Measurements from ENCODE around the gene DNAH2.
"Not testable (repeated sequence)": the region's sequence is repeated elsewhere in the genome, so short reads cannot be mapped to it uniquely, and the experiment has no call there.

DNAH2 gene

DNA sequence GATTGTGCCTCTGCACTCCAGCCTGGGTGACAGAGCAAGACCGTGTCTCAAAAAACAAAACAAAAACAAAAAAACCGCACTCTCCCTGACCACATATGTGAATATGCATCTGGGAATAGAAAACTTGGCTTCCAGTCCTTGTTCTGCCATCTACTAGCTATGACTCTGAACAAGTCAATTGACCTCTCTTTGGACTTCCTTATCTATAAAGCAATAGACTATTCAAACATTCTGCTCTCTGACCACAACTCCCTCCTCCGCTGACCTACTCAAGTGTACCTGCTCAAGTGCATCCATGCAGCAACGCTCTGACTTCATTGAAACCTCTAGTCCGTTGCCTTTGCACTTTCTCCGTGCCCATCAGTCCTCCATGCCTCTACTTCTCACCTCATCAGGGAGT is 63.9 kb downstream of the DNAH2 start:
- no peak for DNase-seq

DNA sequence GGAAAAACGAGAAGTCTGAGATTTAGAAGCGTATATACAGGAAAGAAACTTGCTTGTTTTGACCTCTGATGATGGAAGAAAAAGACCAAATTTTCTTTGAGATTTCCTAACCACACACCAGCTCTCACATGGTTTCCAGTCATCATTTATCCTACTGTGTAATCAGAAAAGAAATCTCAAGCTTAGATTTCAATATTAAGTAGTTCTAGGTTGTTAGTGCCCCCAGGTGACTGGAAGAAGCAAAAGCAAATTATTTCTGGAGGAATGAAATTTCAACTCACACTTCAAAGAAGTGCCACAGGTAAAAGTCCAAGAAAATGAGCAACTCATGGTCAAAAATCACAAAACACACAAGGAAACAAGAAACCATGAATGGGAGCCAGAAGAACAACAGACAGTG is 64.7 kb downstream of the DNAH2 start:
- DNase-seq = no peak

DNA sequence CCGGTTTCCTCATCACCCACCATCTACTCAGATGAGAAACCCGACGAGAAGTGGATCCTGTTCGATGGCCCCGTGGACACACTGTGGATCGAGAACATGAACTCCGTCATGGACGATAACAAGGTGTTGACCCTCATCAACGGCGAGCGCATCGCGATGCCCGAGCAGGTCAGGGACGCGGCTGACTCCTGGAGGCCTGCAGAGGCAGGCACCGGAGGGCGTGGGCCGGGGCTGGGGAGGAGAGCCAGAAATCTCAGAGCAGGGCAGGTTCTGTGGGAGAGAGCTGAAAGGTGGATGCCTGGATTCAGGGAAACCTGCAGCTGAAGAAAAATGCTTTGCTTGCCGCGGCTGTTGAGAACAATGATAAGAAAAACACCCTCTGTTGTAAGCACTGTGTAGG is 69.3 kb downstream of the DNAH2 start:
- DNase-seq = no peak

DNA sequence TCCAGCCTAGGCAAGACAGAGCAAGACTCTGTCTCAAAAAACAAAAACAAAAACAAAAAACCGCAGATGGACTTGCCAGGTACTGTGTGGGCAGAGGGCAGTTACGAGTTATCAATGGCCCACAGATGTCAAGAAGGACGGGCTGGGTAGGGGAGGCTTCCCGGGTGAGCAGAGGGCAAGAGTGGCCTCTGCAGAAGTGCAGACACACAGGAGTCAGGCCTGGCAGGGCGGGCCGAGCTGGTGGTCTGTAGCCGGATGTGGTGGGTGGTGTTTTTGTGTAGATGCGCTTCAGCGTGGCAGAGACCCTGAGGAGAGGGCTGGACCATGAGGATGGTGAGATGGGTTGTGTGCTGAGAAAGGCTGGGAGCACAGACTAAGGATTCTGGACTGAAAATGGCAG is 71.6 kb downstream of the DNAH2 start:
- DNase-seq = no peak

DNA sequence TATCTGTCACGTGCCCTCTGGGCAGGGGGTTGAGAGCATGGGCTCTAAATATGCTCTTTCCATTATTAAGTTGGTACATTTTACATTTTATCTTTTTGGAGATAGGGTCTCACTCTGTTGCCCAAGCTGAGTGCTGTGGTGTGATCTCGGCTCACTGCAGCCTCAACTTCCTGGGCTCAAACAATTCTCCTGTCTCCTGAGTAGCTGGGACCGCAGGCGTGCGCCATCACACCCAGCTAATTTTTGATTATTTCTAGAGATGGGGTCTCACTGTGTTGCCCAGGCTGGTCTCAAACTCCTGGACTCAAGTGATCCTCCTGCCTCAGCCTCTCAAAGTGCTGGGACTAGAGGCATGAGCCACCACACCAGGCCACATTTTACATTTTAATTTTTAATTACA is 72.6 kb downstream of the DNAH2 start:
- DNase-seq = no peak

DNA sequence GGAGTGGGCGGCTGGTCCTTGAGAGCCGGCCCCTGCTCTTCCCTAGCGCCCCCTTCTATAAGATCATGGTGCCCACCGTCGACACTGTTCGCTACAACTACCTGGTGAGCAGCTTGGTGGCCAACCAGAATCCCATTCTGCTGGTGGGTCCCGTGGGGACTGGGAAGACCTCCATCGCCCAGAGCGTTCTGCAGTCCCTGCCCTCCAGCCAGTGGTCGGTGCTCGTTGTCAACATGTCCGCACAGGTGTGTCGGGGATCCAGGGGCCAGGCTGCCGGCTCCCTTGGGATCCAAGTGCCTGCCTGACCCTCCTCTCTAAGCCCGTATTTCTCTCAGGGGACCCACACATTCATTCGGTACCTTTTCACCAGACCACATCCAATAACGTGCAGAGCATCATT is 75.1 kb downstream of the DNAH2 start:
- no peak for DNase-seq

DNA sequence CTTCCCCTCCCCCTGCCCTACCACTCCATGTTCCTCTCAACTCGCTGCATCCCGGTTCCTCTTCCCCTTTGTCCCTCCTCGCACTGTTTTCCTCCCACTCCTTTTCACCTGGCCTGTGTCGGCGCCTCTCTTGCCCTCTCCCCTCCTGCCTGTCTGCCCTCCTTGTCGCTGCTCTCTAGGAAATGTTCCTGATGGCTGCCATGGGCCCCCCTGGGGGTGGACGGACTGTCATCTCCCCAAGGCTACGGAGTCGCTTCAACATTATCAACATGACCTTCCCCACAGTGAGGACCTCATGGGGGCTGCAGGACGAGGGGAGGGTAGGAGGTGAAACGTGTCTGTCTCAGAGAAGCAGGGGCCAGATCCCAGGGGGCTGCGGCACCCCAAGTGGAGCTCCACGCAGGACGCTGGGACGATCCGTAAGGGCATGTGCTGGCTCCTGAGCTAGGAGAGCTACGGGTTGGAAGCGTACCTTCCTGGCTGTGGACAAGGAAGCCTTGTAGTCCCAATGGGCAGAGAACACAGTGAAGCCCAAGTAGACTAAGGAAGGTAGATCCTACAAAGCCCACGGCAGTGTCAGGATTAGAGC is 76.6 kb downstream of the DNAH2 start:
- no peak for DNase-seq

DNA sequence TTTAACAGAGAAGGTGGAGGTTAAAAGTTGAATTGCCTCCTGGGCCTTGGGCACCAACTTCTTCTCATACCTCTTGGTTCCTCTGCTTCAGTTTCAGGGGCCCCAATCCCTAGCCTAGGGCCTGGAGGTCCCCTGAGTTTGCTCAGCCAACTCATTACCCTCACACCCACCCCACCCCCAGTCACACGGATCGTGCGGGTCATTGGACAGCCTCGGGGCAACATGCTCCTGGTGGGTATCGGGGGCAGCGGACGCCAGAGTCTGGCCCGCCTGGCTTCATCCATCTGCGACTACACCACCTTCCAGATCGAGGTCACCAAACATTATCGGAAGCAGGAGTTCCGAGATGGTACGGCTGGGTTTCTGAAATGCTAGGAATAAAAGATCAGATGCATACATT is 80.4 kb downstream of the DNAH2 start:
- no peak for DNase-seq

DNA sequence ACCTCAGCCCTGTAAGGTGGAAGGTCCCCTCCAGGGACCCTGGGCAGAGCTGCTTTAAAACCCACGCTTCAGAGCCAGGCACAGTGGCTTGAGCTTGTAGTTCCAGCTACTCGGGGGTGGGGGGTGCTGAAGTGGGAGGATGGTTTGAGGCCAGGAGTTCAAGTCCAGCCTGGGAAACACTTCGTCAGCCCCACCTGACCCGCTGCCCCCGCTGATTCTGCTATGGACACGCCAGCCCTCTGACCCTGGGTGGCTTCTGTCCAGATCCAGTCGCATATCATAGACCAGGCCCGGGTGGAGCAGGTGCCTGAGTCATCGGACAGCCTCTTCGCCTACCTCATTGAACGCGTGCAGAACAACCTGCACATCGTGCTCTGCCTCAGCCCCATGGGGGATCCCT is 81.3 kb downstream of the DNAH2 start:
- no peak for DNase-seq

DNA sequence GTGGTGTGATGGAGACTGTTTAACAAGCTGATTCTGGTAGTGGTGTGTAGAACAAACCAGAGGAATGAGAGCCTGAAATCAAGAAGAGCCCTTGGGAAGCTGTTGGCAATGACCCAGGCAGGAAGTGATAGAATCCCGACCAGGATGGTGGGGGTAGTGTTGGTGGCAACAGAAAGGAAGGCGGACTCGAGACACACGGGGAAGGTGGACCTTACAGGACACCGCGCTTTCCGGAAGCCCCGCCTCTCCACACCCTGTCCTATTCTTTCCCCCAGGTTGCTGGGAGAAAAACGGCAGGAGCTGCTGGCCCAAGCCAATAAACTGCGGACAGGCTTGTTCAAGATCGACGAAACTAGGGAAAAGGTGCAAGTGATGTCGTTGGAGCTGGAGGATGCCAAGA is 86.4 kb downstream of the DNAH2 start:
- DNase-seq = no peak

DNA sequence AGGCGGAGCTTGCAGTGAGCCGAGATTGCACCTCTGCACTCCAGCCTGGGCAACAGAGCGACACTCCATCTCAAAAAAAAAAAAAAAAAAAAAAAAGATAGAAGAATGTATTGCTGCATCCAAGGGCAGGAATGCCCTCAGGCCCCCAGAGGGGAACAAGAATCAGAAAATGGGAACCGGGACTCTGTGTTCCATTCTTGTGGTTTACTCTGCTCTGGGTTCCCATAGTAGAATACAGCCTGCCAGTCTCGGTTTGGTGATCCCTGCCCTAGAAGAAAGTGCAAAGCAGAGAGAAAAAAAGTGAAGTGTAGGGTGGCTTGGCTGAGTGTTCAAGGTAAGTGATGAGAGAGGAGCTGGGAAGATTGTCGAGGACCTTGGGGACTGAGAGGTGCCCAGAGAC is 89.0 kb downstream of the DNAH2 start:
- no peak for DNase-seq

DNA sequence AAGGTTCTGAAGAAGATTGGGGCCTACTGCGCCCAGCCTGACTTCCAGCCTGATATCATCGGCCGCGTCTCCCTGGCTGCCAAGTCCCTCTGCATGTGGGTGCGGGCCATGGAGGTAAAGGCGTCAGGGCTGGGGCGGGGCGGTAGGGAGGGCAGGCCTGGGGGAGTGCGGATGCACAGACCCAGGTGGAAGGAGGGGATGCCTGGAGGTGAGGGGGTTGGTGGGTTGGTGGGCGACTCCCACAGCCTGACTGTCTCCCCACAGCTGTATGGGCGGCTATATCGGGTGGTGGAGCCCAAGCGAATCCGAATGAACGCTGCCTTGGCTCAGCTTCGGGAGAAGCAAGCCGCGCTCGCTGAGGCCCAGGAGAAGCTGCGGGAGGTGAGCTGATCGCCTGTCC is 89.7 kb downstream of the DNAH2 start:
- DNase-seq = no peak

DNA sequence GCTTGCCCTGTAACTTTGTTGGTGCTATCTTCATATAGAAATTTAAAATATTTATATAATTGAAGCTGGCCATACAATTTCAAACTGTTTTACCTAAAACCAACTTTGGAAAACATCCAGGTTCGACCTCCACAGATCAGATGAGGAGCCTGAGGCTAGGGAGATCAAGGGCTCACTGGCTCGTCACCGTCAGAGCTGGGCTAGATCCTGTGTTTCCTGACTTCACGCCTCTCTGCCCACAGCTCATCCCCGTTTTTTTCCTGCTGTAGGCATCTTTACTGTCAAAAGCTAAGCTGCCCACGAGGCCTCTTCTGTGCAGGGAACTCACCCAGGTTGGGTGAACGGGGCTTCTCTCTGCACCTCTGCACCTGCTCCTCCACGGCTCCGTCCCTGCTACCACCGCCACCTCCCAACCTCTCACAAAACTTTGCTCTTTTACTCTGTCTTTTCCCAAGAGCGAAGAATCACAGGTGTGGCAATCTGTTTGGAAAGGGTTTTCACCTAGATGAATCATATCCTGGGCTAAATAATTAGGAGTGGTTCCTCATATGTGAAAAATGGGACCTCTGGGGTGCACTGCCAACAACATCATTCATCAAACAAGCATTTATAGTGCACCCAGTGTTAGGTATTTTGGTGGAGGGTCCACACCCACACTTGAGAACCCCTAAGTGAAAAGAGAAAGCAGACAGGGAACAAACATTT is 91.7 kb downstream of the DNAH2 start:
- DNase-seq = no peak

DNA sequence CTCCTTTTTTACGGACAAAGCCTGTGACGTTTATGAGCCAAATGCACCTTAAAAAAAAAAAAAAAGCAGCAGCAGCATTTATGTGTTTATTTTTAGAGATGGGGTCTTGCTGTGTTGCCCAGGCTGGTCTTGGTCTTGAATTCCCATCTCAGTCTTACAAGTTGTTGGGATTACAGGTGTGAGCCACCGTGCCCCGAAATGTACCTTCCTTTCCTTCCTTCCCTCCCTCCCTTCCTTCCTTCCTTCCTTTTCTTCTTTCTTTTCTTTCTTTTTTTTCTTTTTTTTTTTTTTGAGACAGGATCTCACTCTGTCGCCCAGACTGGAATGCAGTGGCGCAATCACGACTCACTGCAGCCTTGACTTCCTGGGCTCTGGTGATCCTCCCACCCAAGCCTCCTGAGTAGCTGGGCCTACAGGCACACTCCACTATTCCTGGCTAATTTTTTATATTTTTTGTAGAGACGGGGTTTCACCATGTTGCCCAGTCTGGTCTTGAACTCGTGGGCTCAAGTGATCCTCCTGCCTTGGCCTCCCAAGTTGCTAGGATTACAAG is 92.3 kb downstream of the DNAH2 start:
- not testable (repeated sequence) for DNase-seq

DNA sequence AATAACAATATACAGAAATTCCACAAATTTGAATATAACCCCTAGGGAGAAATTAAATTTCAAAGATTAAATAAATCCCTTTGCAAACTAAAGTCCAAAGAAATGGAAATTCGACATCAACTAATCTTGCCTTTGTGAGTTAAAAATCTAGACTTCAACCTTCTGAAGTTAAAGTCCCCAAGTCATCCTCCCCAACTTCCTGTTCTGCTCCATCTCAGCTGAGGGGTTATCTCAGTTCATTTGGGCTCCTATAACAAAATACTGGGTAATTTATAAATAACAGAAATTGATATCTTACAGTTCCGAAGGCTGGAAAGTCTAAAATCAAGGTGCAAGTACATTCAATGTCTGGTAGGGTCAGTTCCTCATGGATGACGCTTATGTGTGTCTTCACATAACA is 93.7 kb downstream of the DNAH2 start:
- DNase-seq = peak in 1 of 6 experiments; percentile 3

DNA sequence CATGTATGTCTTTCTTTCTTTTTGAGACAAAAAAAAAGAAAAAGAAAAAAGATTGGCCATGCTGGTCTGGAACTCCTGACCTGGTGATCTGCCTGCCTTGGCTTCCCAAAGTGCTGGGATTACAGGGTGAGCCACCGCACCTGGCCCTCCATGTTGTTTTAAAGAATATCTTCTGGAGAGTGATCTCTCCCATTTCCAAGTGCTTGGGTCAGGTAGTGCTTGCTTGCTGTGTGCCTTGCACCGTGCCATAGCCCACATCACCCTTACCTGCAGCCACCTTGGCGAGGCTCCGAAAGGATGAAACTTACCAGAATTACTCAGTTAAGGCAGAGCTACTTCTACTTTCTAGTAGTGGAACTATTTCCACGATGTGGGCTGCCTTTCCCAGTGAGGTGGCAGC is 97.4 kb downstream of the DNAH2 start:
- no peak for DNase-seq

DNA sequence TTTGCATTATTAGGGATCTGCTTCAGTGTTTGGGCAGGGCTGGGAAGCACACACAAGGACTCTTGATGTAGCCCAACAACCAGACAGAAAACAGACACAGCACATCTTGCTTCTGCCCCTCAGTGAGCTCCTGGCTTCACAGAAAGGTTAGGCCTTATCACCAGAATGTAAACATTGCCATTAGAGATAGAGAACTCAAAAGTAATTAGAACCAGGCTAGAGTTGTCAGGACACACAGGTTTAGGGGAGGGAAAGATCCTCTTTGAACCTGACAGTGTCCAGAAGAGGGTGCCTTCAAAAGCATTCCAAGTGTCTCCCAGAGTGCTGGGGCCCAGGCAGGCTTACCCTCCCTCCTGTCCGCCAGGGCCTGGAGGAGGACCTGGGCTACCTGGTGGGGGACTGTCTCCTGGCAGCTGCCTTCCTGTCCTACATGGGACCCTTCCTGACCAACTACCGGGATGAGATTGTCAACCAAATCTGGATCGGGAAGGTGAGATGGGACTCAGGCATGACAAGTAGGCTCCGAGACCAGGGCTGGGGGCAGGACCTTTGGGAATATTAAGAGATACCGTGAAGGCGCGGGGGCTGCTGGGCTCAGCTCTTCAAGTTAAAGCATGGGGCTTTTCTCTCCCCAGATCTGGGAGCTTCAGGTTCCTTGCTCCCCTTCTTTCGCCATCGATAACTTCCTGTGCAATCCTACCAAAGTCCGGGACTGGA is 99.5 kb downstream of the DNAH2 start:
- no peak for DNase-seq

DNA sequence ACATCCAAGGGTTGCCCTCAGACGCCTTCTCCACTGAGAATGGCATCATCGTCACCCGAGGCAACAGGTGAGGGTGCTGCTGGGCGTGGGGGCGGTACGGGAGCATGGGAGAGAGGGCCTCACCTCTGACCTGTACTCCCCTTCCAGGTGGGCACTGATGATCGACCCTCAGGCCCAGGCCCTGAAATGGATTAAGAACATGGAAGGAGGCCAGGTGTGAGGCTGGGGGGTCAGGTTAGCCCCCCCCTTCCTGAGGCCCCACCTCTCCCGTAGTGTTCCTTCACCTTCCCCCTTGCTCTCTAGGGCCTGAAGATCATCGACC is 100.1 kb downstream of the DNAH2 start:
- DNase-seq = no peak

DNA sequence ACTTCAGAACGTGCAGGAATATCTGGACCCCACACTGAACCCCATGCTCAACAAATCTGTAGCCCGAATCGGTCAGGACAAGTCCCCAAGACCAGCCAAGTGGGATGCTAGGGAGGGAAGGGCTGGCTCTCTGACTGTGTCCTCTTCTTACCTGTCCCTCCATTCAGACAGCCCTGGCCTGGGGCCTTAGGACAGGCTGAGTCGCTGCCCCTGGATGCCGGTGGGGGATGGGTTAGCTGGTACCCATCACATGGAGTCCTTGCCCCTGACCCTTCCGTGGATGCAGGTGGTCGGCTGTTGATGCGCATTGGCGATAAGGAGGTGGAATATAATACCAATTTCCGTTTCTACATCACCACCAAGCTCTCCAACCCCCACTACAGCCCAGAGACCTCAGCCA is 100.5 kb downstream of the DNAH2 start:
- DNase-seq = no peak

DNA sequence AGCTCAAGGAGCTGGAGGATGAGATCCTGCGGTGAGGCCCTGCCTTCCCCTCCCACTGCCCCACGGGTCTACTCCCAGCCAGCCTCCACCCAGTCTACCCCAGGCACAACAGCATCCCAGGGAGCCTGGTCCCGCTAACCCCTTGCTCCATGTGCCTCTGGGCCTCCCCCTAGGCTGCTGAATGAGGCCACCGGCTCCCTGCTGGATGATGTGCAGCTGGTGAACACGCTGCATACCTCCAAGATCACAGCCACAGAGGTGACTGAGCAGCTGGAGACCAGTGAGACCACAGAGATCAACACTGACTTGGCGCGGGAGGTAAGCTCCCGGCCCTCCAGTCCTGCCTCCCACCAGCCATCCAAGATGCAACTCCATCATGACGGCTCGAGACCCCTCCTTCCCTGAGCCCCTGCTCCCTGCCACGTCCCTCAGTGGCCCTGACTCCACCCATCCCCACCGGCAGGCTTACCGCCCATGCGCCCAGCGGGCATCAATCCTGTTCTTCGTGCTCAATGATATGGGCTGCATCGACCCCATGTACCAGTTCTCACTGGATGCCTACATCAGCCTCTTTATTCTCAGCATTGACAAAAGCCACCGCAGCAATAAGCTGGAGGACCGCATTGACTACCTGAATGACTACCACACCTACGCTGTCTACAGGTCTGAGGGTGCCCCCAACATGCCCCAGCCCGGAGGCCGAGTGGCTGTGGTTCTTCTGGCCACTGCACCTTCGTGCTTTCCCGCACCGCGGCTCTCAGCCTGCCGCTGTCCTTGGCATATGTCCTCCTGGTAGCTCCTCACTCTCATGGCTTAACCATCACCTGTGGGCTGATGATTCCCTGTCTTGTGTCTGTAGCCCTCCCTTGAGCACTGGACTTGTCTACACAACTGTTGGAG is 101.5 kb downstream of the DNAH2 start:
- DNase-seq = no peak

DNA sequence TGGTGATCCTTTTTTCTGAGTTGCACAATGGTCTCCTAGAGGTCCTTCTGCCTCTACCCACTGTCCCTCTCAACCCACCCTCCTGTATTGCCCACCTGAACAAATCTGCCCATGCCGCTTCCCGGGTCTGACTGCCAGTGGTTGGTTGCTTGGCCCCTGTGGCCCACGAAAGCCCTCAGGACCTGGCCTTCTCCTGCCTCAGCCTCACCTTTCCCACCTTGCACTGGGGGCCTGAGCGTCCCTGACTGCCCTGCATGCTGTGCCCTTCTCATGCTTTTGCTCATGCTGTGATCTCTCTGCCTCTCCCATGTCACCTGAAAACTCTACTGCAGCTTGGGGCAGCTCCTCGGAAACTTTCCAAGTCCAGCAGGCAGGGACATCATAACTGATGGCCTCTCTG is 102.7 kb downstream of the DNAH2 start:
- DNase-seq = no peak

DNA sequence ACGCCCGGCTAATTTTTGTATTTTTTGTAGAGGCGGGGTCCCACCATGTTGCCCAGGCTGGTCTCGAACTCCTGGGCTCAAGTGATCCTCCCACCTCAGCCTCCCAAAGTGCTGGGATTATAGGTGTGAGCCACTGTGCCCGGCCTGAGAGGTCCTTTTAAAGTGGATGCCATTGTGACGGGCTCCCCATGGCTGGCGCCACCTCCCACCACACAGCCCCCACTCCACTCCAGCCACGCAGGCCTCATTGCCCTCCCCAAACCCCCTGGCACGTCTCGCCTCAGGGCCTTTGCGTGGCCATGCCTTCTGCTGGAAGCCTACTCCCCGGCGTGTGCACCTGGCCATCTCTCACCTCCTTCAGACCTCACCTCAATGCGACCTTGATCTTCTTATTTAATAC is 104.6 kb downstream of the DNAH2 start:
- DNase-seq = no peak

DNA sequence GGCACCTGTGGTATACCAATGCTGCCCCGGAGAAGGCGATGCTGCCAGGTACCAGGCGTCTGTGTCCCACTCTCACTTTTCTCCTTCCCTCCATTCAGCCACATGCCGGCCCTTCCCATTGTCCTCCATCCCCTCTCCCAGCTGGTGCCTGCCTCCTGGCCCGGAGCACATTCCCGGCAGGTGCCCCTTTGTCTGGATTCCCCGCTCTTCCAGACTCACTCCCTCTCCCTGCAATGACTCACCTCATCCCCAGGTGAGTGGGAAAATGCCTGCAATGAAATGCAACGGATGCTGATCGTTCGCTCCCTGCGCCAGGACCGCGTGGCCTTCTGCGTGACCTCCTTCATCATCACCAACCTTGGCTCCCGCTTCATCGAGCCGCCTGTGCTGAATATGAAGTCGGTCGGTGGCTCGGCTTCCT is 106.0 kb downstream of the DNAH2 start:
- no peak for DNase-seq

All from stimulated activated naive CD4-positive, alpha-beta T cell (primary cell).